Measurements from ENCODE around the gene DUS4L. TPM values are rescaled to one million over a fixed set of nuclear protein-coding genes. Genes with fewer than 3 reads are reported as not detected.

Gene DUS4L
- total and polyA plus RNA-seq, 2 of the 13 experiments (the other 11 are each of a cell fraction or from before 2014, with no cell fraction given), result 5.6 to 9.8 TPM

DNA sequence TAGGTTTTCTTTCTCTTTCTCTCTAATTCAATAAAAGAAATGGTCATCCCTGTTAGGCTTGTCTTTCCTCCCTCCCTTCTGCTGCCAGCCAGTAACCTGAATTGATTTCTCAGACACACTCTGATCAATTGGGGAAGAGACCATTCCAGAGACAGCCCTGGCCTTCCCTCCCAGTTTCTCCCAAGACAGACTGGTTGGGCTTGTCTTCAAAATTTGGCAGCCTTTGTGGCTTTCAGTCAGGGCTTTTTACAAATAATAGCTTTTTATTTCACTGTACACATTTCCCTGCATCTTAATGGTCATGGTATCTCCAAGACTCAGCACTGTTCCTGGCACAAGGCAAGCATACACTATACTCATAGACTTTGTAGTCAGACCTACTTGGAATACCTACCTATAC, 50.2 kb downstream of the DUS4L start:
- no peaks in the 10 kb centered on the region for H4K20me1 ChIP-seq (ENCODE audit: insufficient read depth, low read length)
- no peak overlapping the region for H3K9ac ChIP-seq (ENCODE audit: insufficient read depth, low read depth, low read length)
- H2AFZ ChIP-seq (ENCODE audit: low read length), result no peak overlapping the region
- H3K9me3 ChIP-seq (ENCODE audit: low read length), result no peaks in the 10 kb centered on the region
- H3K36me3 ChIP-seq (replicated peaks in 1 of 2; ENCODE audit: control insufficient read depth in 1 of 2, insufficient read depth in 2 of 2, low read length in 2 of 2), result peaks cover 4 to 12% of the 10 kb centered on the region in 2 experiments; a peak in 4 of 5 replicates
- ATAC-seq (no peak), DNase-seq (ENCODE audit: low spot score) (no peak), FAIRE-seq (no peak)
- H3K27ac ChIP-seq (ENCODE audit: extremely low read length, insufficient read depth, low read length), result no peak overlapping the region
- intact Hi-C loops (cut with micrococcal nuclease; ENCODE audit: unreplicated experiment), result no loop called here
- no peaks in the 10 kb centered on the region for H3K27me3 ChIP-seq (ENCODE audit: control insufficient read depth in 1 of 2, insufficient read depth in 2 of 2, low read length in 2 of 2)
- no peak for TF ChIP-seq NCOA1 (CRISPR knock-in tag; IDR thresholded peaks at IDR 0.05)
- TF ChIP-seq ZNF382 (CRISPR knock-in tag; IDR thresholded peaks at IDR 0.05; ENCODE audit: borderline replicate concordance), result no peak
- no peak for TF ChIP-seq XBP1 (CRISPR knock-in tag; IDR thresholded peaks at IDR 0.05)
- no peak for TF ChIP-seq ZNF512 (CRISPR knock-in tag; IDR thresholded peaks at IDR 0.05)
- TF ChIP-seq, protein P1, sequence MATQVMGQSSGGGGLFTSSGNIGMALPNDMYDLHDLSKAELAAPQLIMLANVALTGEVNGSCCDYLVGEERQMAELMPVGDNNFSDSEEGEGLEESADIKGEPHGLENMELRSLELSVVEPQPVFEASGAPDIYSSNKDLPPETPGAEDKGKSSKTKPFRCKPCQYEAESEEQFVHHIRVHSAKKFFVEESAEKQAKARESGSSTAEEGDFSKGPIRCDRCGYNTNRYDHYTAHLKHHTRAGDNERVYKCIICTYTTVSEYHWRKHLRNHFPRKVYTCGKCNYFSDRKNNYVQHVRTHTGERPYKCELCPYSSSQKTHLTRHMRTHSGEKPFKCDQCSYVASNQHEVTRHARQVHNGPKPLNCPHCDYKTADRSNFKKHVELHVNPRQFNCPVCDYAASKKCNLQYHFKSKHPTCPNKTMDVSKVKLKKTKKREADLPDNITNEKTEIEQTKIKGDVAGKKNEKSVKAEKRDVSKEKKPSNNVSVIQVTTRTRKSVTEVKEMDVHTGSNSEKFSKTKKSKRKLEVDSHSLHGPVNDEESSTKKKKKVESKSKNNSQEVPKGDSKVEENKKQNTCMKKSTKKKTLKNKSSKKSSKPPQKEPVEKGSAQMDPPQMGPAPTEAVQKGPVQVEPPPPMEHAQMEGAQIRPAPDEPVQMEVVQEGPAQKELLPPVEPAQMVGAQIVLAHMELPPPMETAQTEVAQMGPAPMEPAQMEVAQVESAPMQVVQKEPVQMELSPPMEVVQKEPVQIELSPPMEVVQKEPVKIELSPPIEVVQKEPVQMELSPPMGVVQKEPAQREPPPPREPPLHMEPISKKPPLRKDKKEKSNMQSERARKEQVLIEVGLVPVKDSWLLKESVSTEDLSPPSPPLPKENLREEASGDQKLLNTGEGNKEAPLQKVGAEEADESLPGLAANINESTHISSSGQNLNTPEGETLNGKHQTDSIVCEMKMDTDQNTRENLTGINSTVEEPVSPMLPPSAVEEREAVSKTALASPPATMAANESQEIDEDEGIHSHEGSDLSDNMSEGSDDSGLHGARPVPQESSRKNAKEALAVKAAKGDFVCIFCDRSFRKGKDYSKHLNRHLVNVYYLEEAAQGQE (IDR thresholded peaks at IDR 0.05; ENCODE audit: borderline replicate concordance in 1 of 2, low read depth in 1 of 2, low read length in 2 of 2), result no peak
- no peak for TF ChIP-seq E2F1 (CRISPR knock-in tag; IDR thresholded peaks at IDR 0.05)
- TF ChIP-seq CBX2 (IDR thresholded peaks at IDR 0.05; ENCODE audit: low read depth, low read length), result no peak
- no peak for TF ChIP-seq CBX2 (CRISPR knock-in tag; IDR thresholded peaks at IDR 0.05; ENCODE audit: low read depth)
- no peak for TF ChIP-seq TARDBP (CRISPR knock-in tag; IDR thresholded peaks at IDR 0.05)
- no peak overlapping the region for H3K4me3 ChIP-seq (replicated peaks in 1 of 3; ENCODE audit: insufficient read depth in 1 of 3, low read depth in 2 of 3, low read length in 3 of 3)
- ChIA-PET CTCF (ENCODE audit: low intra/inter-chr PET ratio, low total read pairs) (no interaction called here), POLR2A (no interaction called here)
- no peaks in the 10 kb centered on the region for H3K79me2 ChIP-seq (ENCODE audit: insufficient read depth, low read length)
- no TSS peak for BruUV-seq (replicated peaks)
- no peaks in the 10 kb centered on the region for H3K4me1 ChIP-seq (ENCODE audit: insufficient read depth, low read length)
- no peak overlapping the region for H3K4me2 ChIP-seq (ENCODE audit: low read depth, low read length)
- in situ Hi-C loops (cut with HindIII; ENCODE audit: extremely low pct_ligation_motif_present, low pct_unique_long_range_greater_than_20kb), result no loop called here
